HG03378 (cell line): ENCODE measurements around the gene CHST1.

ENCODE experiments used
- ATAC-seq: cut with Tn5 transposase; IDR thresholded peaks from one replicate; pipeline ENCODE4 v1.9.1; 2021; ENCODE audit warnings: mild to moderate bottlenecking, moderate library complexity; ENCODE audit not compliant: unreplicated experiment

The CHST1 gene

DNA sequence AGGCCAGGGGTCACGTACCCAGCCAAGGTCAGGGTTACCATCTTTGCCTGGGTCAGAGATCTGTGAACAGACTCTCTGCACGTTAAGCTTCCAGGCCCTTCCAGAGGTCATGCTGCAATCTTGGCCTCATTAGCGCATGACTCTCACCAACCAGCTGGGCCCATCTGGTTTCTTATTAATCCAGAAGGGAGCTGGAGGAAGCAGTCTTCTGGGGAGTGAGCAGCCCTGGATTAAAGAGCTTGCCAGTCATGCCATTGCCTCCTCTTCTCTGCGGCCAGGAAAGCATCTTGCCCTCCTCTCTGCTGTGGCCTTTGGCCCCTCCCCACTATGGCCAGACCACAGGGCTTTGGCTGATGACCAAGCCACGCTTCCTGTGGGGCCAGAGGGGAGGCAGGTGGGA lies 57.4 kb downstream of the CHST1 start:
- ATAC-seq, result no peak

DNA sequence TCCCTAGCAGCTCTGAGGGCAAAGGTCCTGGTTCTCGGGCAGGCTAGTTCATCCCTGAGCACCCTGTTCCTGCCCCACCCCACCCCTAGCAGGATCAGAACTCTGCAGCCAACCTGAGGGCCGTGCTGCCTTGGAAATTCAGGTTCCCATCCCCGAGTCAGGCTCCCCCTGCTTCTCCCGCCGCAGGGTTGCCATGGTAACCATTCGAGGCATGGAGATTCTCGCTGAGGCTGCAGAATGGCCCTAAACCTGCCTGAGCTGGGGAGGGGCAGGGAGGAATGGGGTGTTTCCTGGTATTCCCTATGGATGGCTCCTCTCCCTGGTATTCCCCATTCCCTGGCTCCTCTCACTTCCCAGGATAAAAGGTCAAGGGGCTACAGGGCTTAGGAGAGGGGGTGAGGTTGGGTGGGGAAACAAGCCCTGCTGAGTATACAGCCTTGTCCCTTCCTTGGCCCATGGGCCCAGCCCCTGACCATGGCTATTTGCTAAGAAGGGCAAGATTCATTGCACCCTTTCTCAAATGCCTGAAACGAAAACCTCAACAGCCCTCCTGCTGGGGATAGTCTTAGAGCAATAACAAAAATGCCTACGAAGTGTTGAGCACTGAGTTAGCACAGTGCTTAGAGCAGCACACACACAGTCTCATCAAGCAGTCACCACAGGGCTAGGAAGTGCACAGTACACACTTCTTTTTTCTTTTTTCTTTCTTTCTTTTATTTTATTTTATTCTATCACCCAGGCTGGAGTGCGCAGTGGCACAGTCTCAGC lies 58.7 kb downstream of the CHST1 start:
- ATAC-seq, result no peak

DNA sequence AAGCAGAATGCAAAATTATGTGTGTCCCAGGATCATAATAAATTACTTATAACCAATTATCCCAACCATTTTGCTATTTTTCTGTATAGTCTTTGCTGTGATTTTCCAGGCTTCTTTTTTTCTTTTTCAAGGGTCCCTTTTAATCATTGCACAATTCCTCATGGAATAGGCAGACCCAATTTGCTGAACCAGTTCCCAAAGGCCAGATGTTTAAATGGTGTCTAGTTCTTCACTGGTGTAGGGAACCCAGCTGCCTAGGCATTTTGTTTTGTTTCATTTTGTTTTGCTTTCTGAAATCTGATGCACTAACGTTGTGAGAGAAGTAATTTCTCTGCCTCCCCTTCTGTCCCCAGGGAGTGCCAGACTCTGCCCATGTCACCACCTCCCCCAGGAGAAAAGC lies 60.4 kb downstream of the CHST1 start:
- ATAC-seq, result no peak

DNA sequence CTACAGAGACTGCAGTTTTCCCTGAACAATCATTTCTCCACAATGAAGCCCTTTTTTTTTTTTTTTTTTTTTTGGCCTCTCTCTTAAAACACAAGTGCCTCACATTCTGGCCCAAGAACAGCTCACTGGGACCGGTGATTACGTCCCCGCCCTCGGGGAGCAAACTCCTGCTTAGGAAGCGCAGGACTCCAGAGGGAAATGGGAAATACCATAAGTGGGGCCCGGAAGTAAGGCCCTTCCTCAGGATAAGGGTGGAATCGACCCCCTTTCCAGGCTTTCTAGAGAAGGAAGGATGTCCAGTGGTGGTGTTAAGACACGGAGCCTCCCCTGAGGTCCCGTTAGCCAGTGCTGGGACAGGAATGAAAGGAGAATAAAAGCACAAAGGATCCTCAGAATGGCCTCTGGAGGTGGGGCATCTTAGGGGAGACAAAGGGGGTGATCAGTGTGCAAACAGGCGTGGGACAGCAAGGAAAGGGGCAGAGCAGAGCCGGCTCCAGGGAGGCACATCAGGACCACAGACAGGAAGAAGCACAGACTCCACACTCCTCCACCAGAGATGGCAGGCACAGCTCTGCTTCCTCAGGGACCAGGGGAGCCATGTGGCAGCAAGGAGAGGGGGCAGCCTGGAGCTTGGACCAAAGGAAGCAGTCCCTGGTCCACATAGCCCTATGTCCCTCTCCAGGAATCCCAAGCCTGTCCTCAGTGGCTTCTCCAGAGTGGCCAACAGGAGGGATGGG lies 61.3 kb downstream of the CHST1 start:
- ATAC-seq, result no peak

DNA sequence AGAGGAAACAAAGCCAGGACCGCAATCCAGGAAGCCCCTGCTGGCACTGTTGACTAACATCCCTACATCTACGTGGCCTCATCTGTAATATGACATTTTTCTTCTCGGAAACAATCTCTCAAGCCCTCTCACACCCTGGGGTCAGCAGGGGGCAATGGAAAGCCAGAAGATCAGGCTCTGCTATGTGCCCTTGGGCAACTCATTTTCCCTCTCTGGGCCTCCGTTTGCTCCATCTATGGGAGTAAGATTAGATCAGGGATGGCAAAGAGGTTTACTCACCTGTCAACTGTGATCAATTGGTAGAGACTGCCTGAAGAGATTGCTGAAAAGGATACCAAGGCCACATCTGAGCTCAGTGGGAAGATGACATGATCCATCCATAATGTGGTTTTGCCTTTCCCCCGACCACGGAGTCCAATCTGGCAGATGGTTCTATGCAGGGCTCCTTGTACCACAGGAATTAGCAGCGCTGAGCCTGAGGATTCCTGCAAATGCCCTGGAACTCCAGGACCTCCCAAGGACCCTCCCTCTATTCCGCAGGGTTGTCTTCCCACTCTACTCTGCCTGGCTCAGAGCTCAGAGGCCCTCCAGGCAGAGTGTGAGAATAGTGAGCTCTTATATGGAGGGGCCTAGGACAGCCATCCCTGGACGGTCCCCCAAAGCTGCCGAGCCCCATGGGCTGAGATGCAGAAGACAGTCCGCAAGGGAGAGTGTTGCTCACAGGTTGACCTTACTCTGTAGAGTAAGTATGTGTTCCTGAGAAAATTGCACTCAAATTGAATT lies 66.1 kb downstream of the CHST1 start:
- no peak for ATAC-seq
